Rectal smooth muscle tissue (tissue), 1 donor: ENCODE data around the gene LIMCH1.

Experiments used
- H3K27ac ChIP-seq: one replicate; pipeline ENCODE4 v1.7.0; 2013; ENCODE audit warnings: low read depth, low read length, inconsistent platforms
- H3K27me3 ChIP-seq: one replicate; pipeline ENCODE4 v1.7.0; 2013; ENCODE audit warnings: low read length; ENCODE audit not compliant: control insufficient read depth, insufficient read depth
- H3K36me3 ChIP-seq: one replicate; pipeline ENCODE4 v1.7.0; 2013; ENCODE audit warnings: low read length; ENCODE audit not compliant: control insufficient read depth, insufficient read depth
- H3K4me1 ChIP-seq: one replicate; pipeline ENCODE4 v1.7.0; 2013; ENCODE audit warnings: low read length; ENCODE audit not compliant: control insufficient read depth, insufficient read depth
- H3K4me3 ChIP-seq: one replicate; pipeline ENCODE4 v1.7.0; 2013; ENCODE audit warnings: low read length
- H3K9ac ChIP-seq: one replicate; pipeline ENCODE4 v1.7.0; 2013; ENCODE audit warnings: low read length

The LIMCH1 gene

DNA sequence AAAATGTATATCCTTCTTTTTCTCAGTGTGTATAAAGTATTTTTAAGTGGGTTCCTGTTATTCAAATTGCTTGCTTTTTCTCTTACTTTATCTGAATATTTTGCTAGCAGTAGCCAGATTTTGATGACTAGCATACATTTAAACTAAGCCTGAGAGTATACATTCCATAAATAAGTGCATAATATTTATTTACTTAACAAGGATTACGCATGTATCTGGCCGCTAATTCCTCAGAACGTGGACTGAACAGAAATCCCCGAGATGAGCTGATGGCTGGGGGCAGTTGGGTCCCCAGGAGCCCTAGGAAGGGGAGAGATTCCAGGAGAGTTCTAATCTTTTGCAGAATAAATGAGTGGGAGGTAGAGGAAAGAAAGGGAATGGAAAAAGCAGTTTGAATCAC lies 119.6 kb downstream of the LIMCH1 start:
- no peaks in the 10 kb centered on the region for H3K4me1 ChIP-seq
- no peaks in the 10 kb centered on the region for H3K36me3 ChIP-seq
- no peak overlapping the region for H3K27ac ChIP-seq
- H3K9ac ChIP-seq: no peak overlapping the region
- H3K27me3 ChIP-seq: no peaks in the 10 kb centered on the region
- no peak overlapping the region for H3K4me3 ChIP-seq

DNA sequence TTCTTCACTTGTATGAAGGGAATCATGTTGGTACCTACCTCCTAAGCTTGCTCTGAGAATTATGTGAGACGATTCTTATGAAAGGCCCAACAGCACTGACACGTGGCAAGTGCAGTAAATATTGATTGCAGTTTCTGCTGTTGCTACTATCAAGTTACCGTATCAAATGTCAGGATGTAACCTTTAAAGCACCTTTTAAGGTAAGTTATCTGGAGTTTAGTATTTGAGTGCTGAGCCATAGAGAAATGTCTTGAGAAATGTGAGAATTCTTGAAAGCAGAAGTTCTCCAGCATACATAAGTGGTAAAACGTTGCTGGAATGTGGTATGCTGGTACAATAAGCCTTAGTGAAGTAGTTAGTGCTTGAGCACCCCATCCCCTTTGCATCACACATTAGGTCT lies 120.2 kb downstream of the LIMCH1 start:
- H3K9ac ChIP-seq: no peak overlapping the region
- no peaks in the 10 kb centered on the region for H3K4me1 ChIP-seq
- H3K27ac ChIP-seq: no peak overlapping the region
- no peaks in the 10 kb centered on the region for H3K36me3 ChIP-seq
- H3K27me3 ChIP-seq: no peaks in the 10 kb centered on the region
- no peak overlapping the region for H3K4me3 ChIP-seq

DNA sequence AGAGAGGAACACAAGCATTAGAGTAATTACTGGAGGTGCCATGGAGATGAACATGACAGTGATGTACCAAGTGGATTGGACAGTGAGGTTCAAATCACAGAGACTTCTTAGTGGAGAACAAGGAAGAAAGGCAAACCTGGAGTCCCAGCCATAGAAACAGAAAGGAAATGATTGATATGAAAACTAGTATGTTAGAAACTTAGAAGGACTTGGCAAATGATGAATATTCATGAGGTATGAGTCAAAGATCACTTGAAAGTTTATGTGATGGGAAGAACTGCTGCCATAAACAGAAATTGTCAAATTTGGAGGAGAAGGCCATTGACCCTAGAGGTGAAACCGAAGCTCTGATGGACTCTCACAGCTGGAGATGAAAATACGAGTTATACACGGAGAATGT lies 122.4 kb downstream of the LIMCH1 start:
- Histone ChIP-seq H3K4me1 (no peaks in the 10 kb centered on the region), H3K9ac (no peak overlapping the region), H3K27me3 (no peaks in the 10 kb centered on the region), H3K36me3 (no peaks in the 10 kb centered on the region), H3K4me3 (no peak overlapping the region), H3K27ac (no peak overlapping the region)

DNA sequence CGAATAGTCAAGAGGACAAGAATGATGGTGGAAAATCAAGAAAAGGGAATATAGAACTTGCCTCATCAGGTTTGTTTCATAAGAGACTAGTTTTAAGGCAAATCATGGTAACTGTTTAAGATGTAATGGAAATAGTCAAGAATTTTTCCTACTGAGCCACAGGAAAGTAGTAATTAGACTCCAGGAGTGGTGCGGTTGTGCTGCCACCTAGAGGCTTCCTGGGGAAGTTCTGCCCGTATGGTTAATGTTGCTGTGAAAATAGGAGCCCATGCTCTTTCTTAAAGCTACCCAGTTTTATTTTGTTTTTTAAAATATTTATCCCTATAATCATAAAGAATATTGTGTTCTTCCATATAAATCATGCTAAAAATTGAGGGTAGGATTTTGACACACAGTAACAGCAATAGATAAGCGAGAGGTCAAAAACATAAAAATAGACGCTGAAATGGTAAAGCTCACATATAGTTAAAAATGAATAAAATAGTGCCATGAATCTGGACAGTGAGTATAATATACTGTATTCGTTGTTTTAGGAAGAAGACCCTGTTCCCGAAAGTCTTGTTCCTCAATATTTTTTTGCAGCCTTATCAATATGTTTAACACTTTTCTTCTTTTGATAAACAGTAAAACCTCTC lies 123.6 kb downstream of the LIMCH1 start:
- Histone ChIP-seq H3K27ac (no peak overlapping the region), H3K9ac (no peak overlapping the region), H3K27me3 (no peaks in the 10 kb centered on the region), H3K36me3 (no peaks in the 10 kb centered on the region), H3K4me3 (no peak overlapping the region), H3K4me1 (no peaks in the 10 kb centered on the region)

DNA sequence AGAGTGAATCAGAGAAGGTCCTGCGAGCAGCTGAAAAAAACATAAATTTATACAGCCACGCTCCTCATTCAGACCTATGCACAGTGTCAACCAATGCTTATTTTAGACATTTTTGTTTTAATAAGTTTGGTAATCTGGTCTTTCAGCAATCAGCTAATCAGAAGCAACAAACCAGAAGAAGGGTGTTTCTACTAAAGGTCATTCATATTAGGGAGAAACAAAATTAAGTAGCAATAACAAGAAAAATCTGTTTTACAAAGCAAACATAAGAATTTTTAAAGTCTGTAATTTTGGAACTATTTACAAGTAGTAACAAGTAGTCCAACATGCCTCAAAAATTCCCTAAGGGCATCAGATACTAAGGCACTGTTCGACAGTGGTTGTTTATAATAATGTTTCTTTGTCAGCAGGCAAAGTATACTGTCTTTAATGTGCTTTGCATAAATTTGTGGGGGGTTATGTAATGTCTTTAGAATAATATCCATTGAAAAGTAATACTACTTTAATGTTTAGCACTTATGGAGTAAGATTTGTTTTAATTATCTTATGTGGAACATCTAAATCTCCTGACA lies 127.8 kb downstream of the LIMCH1 start:
- Histone ChIP-seq H3K4me1 (no peaks in the 10 kb centered on the region), H3K27me3 (no peaks in the 10 kb centered on the region), H3K36me3 (no peaks in the 10 kb centered on the region), H3K4me3 (no peak overlapping the region), H3K27ac (no peak overlapping the region), H3K9ac (no peak overlapping the region)

DNA sequence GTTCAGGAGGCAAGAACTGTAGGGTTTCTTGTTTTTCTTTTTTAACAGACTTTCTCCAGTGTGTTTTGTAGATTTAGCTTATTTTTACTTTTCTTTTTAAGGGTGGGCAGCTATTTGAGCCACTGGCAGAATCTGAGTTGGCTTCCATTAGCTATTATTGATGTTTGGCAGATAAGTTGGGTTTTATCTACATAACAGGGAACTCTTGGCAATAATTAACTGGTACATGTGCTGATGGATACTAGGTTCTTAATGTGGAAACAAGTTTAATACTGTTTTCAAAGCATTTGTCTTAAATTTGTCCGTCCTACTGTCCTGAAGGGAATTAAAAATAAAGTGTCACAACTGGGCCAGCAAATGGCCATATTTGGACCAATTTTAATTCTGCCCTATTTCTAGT lies 130.1 kb downstream of the LIMCH1 start:
- H3K36me3 ChIP-seq: no peaks in the 10 kb centered on the region
- H3K4me3 ChIP-seq: no peak overlapping the region
- H3K27ac ChIP-seq: no peak overlapping the region
- H3K27me3 ChIP-seq: no peaks in the 10 kb centered on the region
- no peak overlapping the region for H3K9ac ChIP-seq
- H3K4me1 ChIP-seq: no peaks in the 10 kb centered on the region

DNA sequence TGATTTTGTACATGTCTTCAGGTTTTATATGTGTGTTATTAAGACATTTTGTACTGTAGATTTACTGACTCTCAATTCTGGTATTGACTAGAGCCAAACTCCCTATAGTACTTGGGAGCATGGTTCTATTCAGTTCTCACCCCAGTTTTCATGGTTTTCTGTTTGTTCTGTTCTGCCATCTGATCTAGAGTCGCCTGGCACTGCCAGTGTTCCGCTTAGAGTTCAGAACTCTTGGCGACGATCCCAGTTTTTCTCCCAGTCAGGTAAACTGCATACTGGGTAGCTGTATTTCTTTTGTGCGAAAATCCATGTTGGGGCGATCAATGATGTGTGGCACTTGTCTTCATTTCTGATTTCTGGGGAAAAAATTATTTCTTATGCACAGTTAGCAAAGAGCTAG lies 132.6 kb downstream of the LIMCH1 start:
- Histone ChIP-seq H3K9ac (no peak overlapping the region), H3K27ac (no peak overlapping the region), H3K4me1 (no peaks in the 10 kb centered on the region), H3K27me3 (no peaks in the 10 kb centered on the region), H3K36me3 (no peaks in the 10 kb centered on the region), H3K4me3 (no peak overlapping the region)

DNA sequence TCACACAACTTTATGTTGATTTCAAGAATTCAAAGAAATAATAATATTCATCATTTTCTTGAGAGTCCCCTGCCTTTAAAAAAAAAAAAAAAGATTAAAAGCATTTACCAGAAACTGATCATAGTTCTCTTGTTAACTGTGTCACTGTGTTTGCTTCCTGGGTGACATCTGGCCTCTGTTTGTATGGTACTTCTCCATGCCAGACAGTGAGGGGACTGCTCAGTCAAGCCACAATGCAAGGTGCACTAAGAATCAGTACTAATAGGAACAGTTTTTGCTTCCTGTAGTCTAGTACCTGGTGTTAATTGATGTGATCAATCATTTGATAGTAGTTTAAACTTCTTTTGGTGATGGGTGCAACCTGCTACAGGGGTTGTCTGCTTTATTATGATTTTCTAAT lies 133.0 kb downstream of the LIMCH1 start:
- Histone ChIP-seq H3K4me1 (no peaks in the 10 kb centered on the region), H3K36me3 (no peaks in the 10 kb centered on the region), H3K27me3 (no peaks in the 10 kb centered on the region), H3K27ac (no peak overlapping the region), H3K9ac (no peak overlapping the region), H3K4me3 (no peak overlapping the region)

DNA sequence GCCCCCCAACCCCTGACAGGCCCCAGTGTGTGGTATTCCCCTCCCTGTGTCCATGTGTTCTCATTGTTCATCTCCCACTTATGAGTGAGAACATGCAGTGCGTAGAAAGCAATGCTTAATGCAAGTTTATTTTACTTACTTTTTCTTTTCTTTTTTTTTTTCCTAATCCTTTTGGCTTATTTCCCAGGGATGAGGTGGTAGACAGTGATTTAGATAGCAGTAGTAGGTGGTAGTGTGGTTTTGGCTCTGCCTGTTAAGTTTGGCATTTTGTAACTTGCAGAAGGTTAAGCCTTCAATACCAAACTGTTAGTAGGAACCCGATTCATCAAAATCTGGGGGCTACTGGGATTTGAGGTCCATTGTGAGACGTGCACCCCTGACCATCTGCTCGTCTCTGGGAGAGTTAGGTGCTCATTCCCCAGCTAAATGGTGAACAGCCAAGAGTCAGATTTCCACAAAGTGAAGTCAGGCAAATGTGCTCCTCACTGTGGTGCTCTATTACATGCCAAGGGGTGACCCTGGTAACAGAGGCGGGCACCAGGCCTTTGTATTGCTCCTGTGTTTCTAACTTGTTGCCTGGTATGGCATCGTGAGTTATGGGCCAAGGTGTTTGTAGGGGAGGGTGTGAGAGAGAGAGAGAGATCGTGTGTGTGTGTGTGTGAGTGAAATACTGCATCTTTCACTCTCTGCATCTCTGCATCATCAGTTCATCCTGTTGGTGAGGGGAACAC lies 140.3 kb downstream of the LIMCH1 start:
- Histone ChIP-seq H3K27ac (no peak overlapping the region), H3K36me3 (no peaks in the 10 kb centered on the region), H3K27me3 (no peaks in the 10 kb centered on the region), H3K9ac (no peak overlapping the region), H3K4me3 (no peak overlapping the region), H3K4me1 (no peaks in the 10 kb centered on the region)

DNA sequence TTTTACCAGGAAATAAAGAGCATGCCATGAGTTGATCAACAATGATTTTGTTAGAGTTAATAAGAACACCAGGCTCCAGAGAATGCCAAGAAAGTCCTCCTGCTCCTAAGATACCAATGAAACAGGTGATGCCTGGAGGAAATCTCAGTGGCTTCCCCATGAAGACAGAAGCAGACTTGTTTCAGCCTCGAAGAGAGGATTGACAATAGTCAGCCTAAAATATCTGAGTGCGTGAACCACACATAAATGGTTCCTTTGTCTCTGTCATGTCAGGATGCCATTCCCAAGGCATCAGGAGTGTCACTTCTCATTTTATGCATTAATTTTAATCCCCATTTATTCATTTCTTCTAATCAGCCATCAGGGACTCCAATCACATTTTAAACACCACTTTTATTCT lies 141.0 kb downstream of the LIMCH1 start:
- no peak overlapping the region for H3K4me3 ChIP-seq
- no peak overlapping the region for H3K27ac ChIP-seq
- H3K36me3 ChIP-seq: no peaks in the 10 kb centered on the region
- H3K4me1 ChIP-seq: no peaks in the 10 kb centered on the region
- H3K27me3 ChIP-seq: no peaks in the 10 kb centered on the region
- no peak overlapping the region for H3K9ac ChIP-seq

DNA sequence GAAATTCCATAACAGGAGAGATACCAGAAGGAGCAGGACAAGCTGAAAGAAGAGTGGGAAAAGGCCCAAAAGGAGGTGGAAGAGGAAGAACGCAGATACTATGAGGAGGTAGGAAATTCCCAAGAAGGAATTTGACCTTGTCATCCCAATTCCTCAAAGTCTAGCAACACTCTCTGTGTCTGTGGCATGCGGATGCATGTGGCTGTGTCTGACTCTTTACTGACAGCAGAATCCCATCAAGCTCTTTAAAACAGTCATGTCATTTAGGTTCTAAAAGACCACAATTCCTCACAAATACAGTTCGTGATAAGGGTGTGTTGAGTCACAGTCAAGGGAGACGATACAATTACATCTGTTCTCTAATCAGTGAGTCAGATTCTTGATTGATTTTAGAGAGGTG lies 142.0 kb downstream of the LIMCH1 start:
- Histone ChIP-seq H3K27ac (no peak overlapping the region), H3K4me3 (no peak overlapping the region), H3K27me3 (no peaks in the 10 kb centered on the region), H3K36me3 (no peaks in the 10 kb centered on the region), H3K9ac (no peak overlapping the region), H3K4me1 (no peaks in the 10 kb centered on the region)

DNA sequence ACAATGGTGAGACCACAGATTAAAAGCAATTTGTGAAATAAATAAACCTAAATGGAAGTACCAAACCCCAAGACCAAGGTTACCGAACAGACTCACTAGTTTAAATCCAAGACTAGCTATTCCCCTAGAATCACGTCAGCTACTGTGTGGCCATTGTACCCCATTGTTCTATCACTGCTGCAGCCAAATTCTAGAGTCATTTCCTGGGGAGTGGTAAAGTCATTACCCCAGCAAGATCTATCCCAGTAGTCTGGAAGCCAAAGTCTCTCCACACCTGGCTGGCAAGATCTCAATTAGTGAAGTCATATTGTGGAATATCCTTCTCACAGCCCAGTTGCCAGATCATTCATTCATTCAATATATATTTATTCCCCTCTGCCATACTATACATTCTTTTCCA lies 143.1 kb downstream of the LIMCH1 start:
- Histone ChIP-seq H3K4me3 (no peak overlapping the region), H3K36me3 (no peaks in the 10 kb centered on the region), H3K9ac (no peak overlapping the region), H3K27ac (no peak overlapping the region), H3K27me3 (no peaks in the 10 kb centered on the region), H3K4me1 (no peaks in the 10 kb centered on the region)

DNA sequence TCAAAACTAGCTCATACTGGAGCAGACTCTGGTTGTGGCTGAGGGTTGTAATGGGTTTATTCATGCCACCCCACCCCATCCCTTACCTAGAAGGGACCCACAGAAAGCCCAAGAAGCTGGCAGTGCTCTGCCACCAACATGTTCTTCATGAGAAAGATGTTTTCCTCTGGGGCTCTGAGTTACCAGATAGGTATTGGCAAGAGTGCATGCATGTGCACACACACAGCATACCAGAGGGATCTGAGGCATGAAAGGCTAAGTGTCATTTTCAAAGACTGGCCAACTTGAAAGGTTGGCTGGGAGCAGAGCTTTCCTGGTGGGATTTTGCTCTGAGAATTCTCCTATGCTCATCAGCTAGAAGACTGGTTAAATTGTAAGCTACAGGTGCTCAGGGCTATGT lies 145.4 kb downstream of the LIMCH1 start:
- Histone ChIP-seq H3K36me3 (no peaks in the 10 kb centered on the region), H3K4me3 (no peak overlapping the region)

More for the DNA sequence above, 145.4 kb downstream of the LIMCH1 start:
- H3K9ac ChIP-seq: no peak overlapping the region
- H3K4me1 ChIP-seq: no peaks in the 10 kb centered on the region
- H3K27ac ChIP-seq: no peak overlapping the region
- H3K27me3 ChIP-seq: no peaks in the 10 kb centered on the region
